HG03442 (cell line): ENCODE measurements around the gene BMPR1B.
"Not testable (repeated sequence)": the region's sequence is repeated elsewhere in the genome, so short reads cannot be mapped to it uniquely, and the experiment has no call there.

Experiments used
- ATAC-seq: cut with Tn5 transposase; IDR thresholded peaks from one replicate; pipeline ENCODE4 v1.9.1; 2021; ENCODE audit warnings: mild to moderate bottlenecking, moderate library complexity; ENCODE audit not compliant: unreplicated experiment

BMPR1B gene

GRCh38 chr4:95018785-95019184 is 261.0 kb downstream of the BMPR1B start:
- ATAC-seq = no peak

- no peak for ATAC-seq
Observed at GRCh38 chr4:95020521-95020920, 262.8 kb downstream of the BMPR1B start.

- no peak for ATAC-seq
Observed at GRCh38 chr4:95021099-95021498, 263.3 kb downstream of the BMPR1B start.

GRCh38 chr4:95023110-95023509 is 265.4 kb downstream of the BMPR1B start:
- no peak for ATAC-seq

- ATAC-seq = no peak
Observed at GRCh38 chr4:95027905-95028618, 270.3 kb downstream of the BMPR1B start.

GRCh38 chr4:95038791-95039190 is 281.0 kb downstream of the BMPR1B start:
- ATAC-seq = no peak

GRCh38 chr4:95044324-95044837 is 286.6 kb downstream of the BMPR1B start:
- ATAC-seq = no peak

- no peak for ATAC-seq
Observed at GRCh38 chr4:95045429-95045828, 287.7 kb downstream of the BMPR1B start.

- ATAC-seq = no peak
Observed at GRCh38 chr4:95048296-95048695, 290.5 kb downstream of the BMPR1B start.

- ATAC-seq = no peak
Observed at GRCh38 chr4:95049551-95050233, 291.9 kb downstream of the BMPR1B start.

GRCh38 chr4:95050980-95051701 is 293.4 kb downstream of the BMPR1B start:
- ATAC-seq = no peak

- no peak for ATAC-seq
Observed at GRCh38 chr4:95051702-95052020, 293.9 kb downstream of the BMPR1B start.

- no peak for ATAC-seq
Observed at GRCh38 chr4:95058991-95059390, 301.2 kb downstream of the BMPR1B start.

- no peak for ATAC-seq
Observed at GRCh38 chr4:95059663-95060062, 301.9 kb downstream of the BMPR1B start.

GRCh38 chr4:95061220-95061619 is 303.5 kb downstream of the BMPR1B start:
- ATAC-seq = no peak

- ATAC-seq = not testable (repeated sequence)
Observed at GRCh38 chr4:95061801-95062200, 304.0 kb downstream of the BMPR1B start.

- ATAC-seq = no peak
Observed at GRCh38 chr4:95066050-95066449, 308.3 kb downstream of the BMPR1B start.

GRCh38 chr4:95068401-95068800 is 310.6 kb downstream of the BMPR1B start:
- ATAC-seq = no peak

- no peak for ATAC-seq
Observed at GRCh38 chr4:95068818-95069478, 311.2 kb downstream of the BMPR1B start.

- no peak for ATAC-seq
Observed at GRCh38 chr4:95071851-95072250, 314.1 kb downstream of the BMPR1B start.

- ATAC-seq = no peak
Observed at GRCh38 chr4:95073646-95074045, 315.9 kb downstream of the BMPR1B start.
